CD14-positive monocyte (primary cell): ENCODE data around the gene ZFP36L2. TPM values are rescaled to one million over a fixed set of nuclear protein-coding genes. Genes with fewer than 3 reads are reported as not detected.

Experiments used
- DNase-seq, 3 donors: peaks; one replicate each; pipeline ENCODE4 v3.0.0-alpha.2; 2011 to 2022
- H2AFZ ChIP-seq: 2 replicates; pipeline ENCODE4 v1.6.0; 2012; ENCODE audit warnings: mild to moderate bottlenecking, low read depth, low read length, inconsistent platforms; ENCODE audit not compliant: insufficient read depth, poor library complexity, severe bottlenecking
- H3K27ac ChIP-seq, 2 donors: 1 replicate in 1 of 2; 2 replicates in 1 of 2; pipeline ENCODE4 v1.5.1; 2012 to 2013; ENCODE audit warnings: low read length in 2 of 2, control low read depth in 1 of 2, inconsistent platforms in 1 of 2, low read depth in 1 of 2, mild to moderate bottlenecking in 1 of 2
- H3K27me3 ChIP-seq, 2 donors: one replicate each; pipeline versions ENCODE4 v1.6.0 to v1.6.1; 2011 to 2013; ENCODE audit warnings: low read length in 2 of 2; ENCODE audit not compliant: control insufficient read depth in 2 of 2, insufficient read depth in 2 of 2
- H3K36me3 ChIP-seq, 2 donors: replicated peaks in 1 of 2; 1 replicate in 1 of 2; 2 replicates in 1 of 2; pipeline versions ENCODE4 v1.5.1 to v1.6.1; 2012 to 2013; ENCODE audit warnings: low read length in 2 of 2, control low read depth in 1 of 2, inconsistent platforms in 1 of 2, mild to moderate bottlenecking in 1 of 2; ENCODE audit not compliant: insufficient read depth in 2 of 2, control insufficient read depth in 1 of 2
- H3K4me1 ChIP-seq, 2 donors: 1 replicate in 1 of 2; 2 replicates in 1 of 2; pipeline versions ENCODE4 v1.5.1 to v1.6.1; 2012 to 2013; ENCODE audit warnings: low read length in 2 of 2, control low read depth in 1 of 2, inconsistent platforms in 1 of 2, mild to moderate bottlenecking in 1 of 2, moderate library complexity in 1 of 2; ENCODE audit not compliant: insufficient read depth in 2 of 2, control insufficient read depth in 1 of 2
- H3K4me2 ChIP-seq: replicated peaks from 2 replicates; pipeline ENCODE3; 2012; ENCODE audit warnings: low read length, moderate library complexity, mild to moderate bottlenecking; ENCODE audit not compliant: poor library complexity, severe bottlenecking; ENCODE audit errors: extremely low read depth
- H3K4me3 ChIP-seq, 3 experiments: fragments of 200-600 bp in 1 of 3; sonication (generic) in 1 of 3; replicated peaks in 1 of 3; 1 replicate in 2 of 3; 2 replicates in 1 of 3; pipeline ENCODE4 v1.5.1; 2011 to 2013; ENCODE audit warnings: low read length in 3 of 3, mild to moderate bottlenecking in 3 of 3, control low read depth in 2 of 3, low read depth in 2 of 3, inconsistent platforms in 1 of 3, moderate library complexity in 1 of 3
- H3K79me2 ChIP-seq: 2 replicates; pipeline ENCODE4 v1.6.0; 2012; ENCODE audit warnings: mild to moderate bottlenecking, control low read depth, inconsistent platforms, low read length, moderate library complexity; ENCODE audit not compliant: insufficient read depth
- H3K9ac ChIP-seq: 2 replicates; pipeline ENCODE4 v1.6.0; 2017; ENCODE audit warnings: low read length, mild to moderate bottlenecking; ENCODE audit not compliant: insufficient read depth, poor library complexity, severe bottlenecking
- H3K9me3 ChIP-seq, 2 donors: replicated peaks in 1 of 2; 1 replicate in 1 of 2; 2 replicates in 1 of 2; pipeline versions ENCODE4 v1.5.1 to v1.6.1; 2012 to 2013; ENCODE audit warnings: low read length in 2 of 2, control low read depth in 1 of 2; ENCODE audit not compliant: control insufficient read depth in 1 of 2, insufficient read depth in 1 of 2
- H4K20me1 ChIP-seq: 2 replicates; pipeline ENCODE4 v1.6.0; 2012; ENCODE audit warnings: mild to moderate bottlenecking, low read length, control low read depth, moderate library complexity; ENCODE audit not compliant: insufficient read depth
- H3K27ac Mint-ChIP-seq, 7 donors: one replicate each; pipeline ENCODE4 v1.8.0; 2020; ENCODE audit warnings: mild to moderate bottlenecking in 7 of 7, mixed read lengths in 7 of 7, moderate library complexity in 6 of 7, inconsistent platforms in 2 of 7
- H3K27me3 Mint-ChIP-seq, 3 donors: one replicate each; pipeline ENCODE4 v1.8.0; 2021 to 2022; ENCODE audit warnings: low read depth in 3 of 3, mild to moderate bottlenecking in 3 of 3, mixed read lengths in 3 of 3, moderate library complexity in 3 of 3, inconsistent platforms in 1 of 3
- H3K36me3 Mint-ChIP-seq, 2 donors: one replicate each; pipeline ENCODE4 v1.8.0; 2020; ENCODE audit warnings: mixed read lengths in 2 of 2, inconsistent platforms in 1 of 2, mild to moderate bottlenecking in 1 of 2
- H3K4me1 Mint-ChIP-seq: one replicate; pipeline ENCODE4 v1.8.0; 2020; ENCODE audit warnings: mild to moderate bottlenecking, mixed read lengths
- H3K4me3 Mint-ChIP-seq, 2 donors: one replicate each; pipeline ENCODE4 v1.8.0; 2020; ENCODE audit warnings: mild to moderate bottlenecking in 2 of 2, mixed read lengths in 2 of 2, moderate library complexity in 1 of 2
- H3K9me3 Mint-ChIP-seq, 7 donors: one replicate each; pipeline ENCODE4 v1.8.0; 2020 to 2022; ENCODE audit warnings: mixed read lengths in 7 of 7, mild to moderate bottlenecking in 6 of 7, moderate library complexity in 6 of 7, inconsistent platforms in 2 of 7
- CTCF ChIP-seq: fragments of 200-600 bp; IDR thresholded peaks from one replicate; pipeline ENCODE4 v1.8.0; 2022; ENCODE audit warnings: antibody characterized with exemption, mild to moderate bottlenecking
- WGBS: methylation state at CpG from one replicate; pipeline ENCODE4 v1.1.5; 2013; ENCODE audit warnings: missing lambda C conversion rate; ENCODE audit not compliant: insufficient coverage; 5-methylcytosine and 5-hydroxymethylcytosine counted together
- intact Hi-C, 2 donors: fragments of 100-400 bp; cut with micrococcal nuclease; formaldehyde crosslinking; loops; one replicate each; pipeline versions ENCODE4 v1.15.0 to v1.15.1; 2023
- polyA plus RNA-seq, 3 donors: library from polyadenylated mRNA; depleted of rRNA in 1 of 3; unstranded in 2 of 3; stranded (reverse) in 1 of 3; fragments of 300-500 nt in 2 of 3; fragments of >200 nt in 1 of 3; fragmentation: Illumina TruSeq in 2 of 3; gene quantifications; 1 replicate in 2 of 3; 2 replicates in 1 of 3; pipeline ENCODE4 v1.2.3, GENCODE V29; 2012 to 2021

Gene ZFP36L2
- polyA plus RNA-seq, 3 donors = 84.4 to 150 (median 88.3) TPM

DNA sequence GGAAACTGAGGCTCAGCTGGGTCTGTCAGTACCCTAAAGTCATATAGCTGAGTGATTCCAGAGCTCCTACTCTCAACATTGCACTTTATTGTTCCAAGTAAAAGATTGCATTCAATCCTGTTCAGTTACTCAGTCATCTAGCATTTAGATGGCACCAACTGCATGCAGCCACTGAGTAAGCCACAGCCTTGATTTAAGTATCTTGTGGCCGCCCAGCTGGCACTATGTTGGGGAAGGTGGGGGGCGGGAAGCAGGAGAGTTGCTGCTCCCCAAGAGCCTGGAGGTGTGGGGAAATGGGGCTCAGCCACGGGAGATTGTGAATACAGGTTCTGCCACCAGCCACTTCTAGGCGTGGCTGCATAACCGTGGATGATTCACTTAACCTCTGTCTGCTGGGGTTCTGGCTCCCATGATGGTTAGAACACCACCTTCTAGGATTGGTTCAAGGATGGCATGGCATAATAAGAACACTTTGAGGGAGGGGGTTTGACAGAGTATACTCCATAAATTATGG, 17.1 kb downstream of the ZFP36L2 start:
- H3K9ac ChIP-seq = no peak overlapping the region
- H3K9me3 Mint-ChIP-seq = peaks cover 0 to 2% (median 0%) of the 10 kb centered on the region in 7 donors
- H3K27me3 Mint-ChIP-seq = peaks cover 0 to 2% (median 2%) of the 10 kb centered on the region in 3 donors
- peaks cover 0 to 3% of the 10 kb centered on the region in 2 donors for H3K36me3 Mint-ChIP-seq
- no peak overlapping the region for H2AFZ ChIP-seq
- no peaks in the 10 kb centered on the region for H4K20me1 ChIP-seq
- intact Hi-C loops = loop anchor here in 1 of 2 donors (5.0 kb wide), 1 partner anchor 37 kb away; no protein-coding TSS in a partner anchor
- no peak overlapping the region for H3K4me3 Mint-ChIP-seq
- H3K4me1 ChIP-seq = peaks cover 62 to 71% of the 10 kb centered on the region in 2 donors
- H3K27ac ChIP-seq = peak overlapping the region in 1 of 2 donors; percentile 93
- no peak for DNase-seq
- H3K4me1 Mint-ChIP-seq = peaks cover 77% of the 10 kb centered on the region
- no peaks in the 10 kb centered on the region for H3K27me3 ChIP-seq
- peaks cover 18% of the 10 kb centered on the region for H3K79me2 ChIP-seq
- H3K4me3 ChIP-seq = no peak overlapping the region
- H3K36me3 ChIP-seq = no peaks in the 10 kb centered on the region
- no peak for TF ChIP-seq CTCF
- peak overlapping the region in 4 of 7 donors; percentile 58 to 99 (median 72) for H3K27ac Mint-ChIP-seq
- 40% methylated on average over 4 of the region's 5 CpGs for WGBS
- H3K4me2 ChIP-seq = no peak overlapping the region
- no peaks in the 10 kb centered on the region for H3K9me3 ChIP-seq

DNA sequence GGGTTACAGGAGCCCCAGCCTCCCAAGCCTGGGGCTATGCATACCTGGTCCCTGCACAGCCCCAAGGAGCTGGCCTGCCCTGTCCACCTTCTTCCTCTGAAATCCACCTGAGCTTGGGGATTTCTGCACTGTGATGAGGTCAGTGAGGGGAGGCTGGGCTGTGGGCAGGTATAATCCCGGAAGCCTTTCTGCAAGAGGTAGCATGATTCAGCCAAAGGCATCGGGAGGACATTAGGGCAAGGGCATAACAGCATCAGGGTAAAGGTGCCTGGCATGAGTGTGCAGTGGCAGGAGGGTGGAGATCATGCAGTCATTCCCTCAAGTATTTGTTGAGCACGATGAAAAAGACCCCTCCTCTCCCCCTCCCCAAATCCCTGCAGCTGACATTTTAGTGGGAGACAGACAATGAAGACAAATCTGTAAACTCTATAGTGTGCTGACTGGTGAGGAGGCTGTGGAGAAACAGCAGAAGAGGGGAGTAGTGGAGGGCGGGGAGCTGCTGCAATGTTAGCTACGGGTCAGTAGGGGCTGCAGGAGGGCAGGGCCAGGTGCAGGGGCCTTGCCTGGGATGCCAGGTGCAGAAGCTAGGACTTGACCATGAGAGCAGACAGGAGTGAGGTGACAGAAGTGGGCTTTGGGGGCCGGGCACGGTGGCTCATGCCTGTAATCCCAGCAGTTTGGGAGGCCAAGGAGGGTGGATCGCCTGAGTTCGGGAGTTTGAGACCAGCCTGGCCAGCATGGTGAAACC, 18.7 kb downstream of the ZFP36L2 start:
- H2AFZ ChIP-seq = no peak overlapping the region
- H3K9me3 Mint-ChIP-seq = no peaks in the 10 kb centered on the region
- peaks cover 0 to 2% (median 2%) of the 10 kb centered on the region in 3 donors for H3K27me3 Mint-ChIP-seq
- H3K4me1 Mint-ChIP-seq = peaks cover 63% of the 10 kb centered on the region
- no peaks in the 10 kb centered on the region for H3K27me3 ChIP-seq
- peaks cover 0 to 3% of the 10 kb centered on the region in 2 donors for H3K36me3 Mint-ChIP-seq
- peaks cover 16% of the 10 kb centered on the region for H3K79me2 ChIP-seq
- WGBS = 63% methylated on average over 5 of the region's 9 CpGs
- H3K4me3 ChIP-seq = no peak overlapping the region
- no peaks in the 10 kb centered on the region for H4K20me1 ChIP-seq
- no peak for TF ChIP-seq CTCF
- H3K4me2 ChIP-seq = no peak overlapping the region
- H3K9me3 ChIP-seq = no peaks in the 10 kb centered on the region
- peak overlapping the region in 2 of 7 donors; percentile 42 to 54 for H3K27ac Mint-ChIP-seq
- DNase-seq = no peak
- H3K36me3 ChIP-seq = no peaks in the 10 kb centered on the region
- no peak overlapping the region for H3K27ac ChIP-seq
- H3K4me1 ChIP-seq = peaks cover 47 to 56% of the 10 kb centered on the region in 2 donors
- H3K9ac ChIP-seq = no peak overlapping the region
- H3K4me3 Mint-ChIP-seq = no peak overlapping the region
- intact Hi-C loops = loop anchor here in 1 of 2 donors (5.0 kb wide), 1 partner anchor 35 kb away; no protein-coding TSS in a partner anchor
